Endothelial cell of umbilical vein (primary cell): ENCODE measurements around the gene EVX1. TPM values are rescaled to one million over a fixed set of nuclear protein-coding genes. Genes with fewer than 3 reads are reported as not detected.

Experiments used
- BruUV-seq: library from RNA; stranded (reverse); fragments of 400-500 nt; replicated peaks from 2 replicates; lab custom pipeline; 2021; lab: Mats Ljungman, UMichigan
- CTCF ChIA-PET: fragments of 300-600, 350-600 bp; sonication (Branson Sonifier 250); formaldehyde crosslinking; loops from one replicate; lab custom pipeline; 2021; ENCODE audit warnings: antibody characterized with exemption, inconsistent platforms; lab: Charles Lee
- POLR2A ChIA-PET: fragments of 300-600, 350-600 bp; sonication (Branson Sonifier 250); formaldehyde crosslinking; loops from one replicate; lab custom pipeline; 2021; ENCODE audit warnings: antibody characterized with exemption, inconsistent platforms; lab: Charles Lee
- DNase-seq: peaks from one replicate; pipeline ENCODE4 v3.0.0-alpha.2; 2011; ENCODE audit warnings: low read depth, low spot score
- FAIRE-seq: peaks from 2 replicates; lab custom pipeline; 2011; peaks lifted over from hg19 to GRCh38; lab: Jason Lieb, UNC
- H2AFZ ChIP-seq: 2 replicates; pipeline ENCODE4 v1.6.0; 2012; ENCODE audit warnings: low read depth, low read length, control low read depth, inconsistent platforms
- H3K27ac ChIP-seq: 2 replicates; pipeline ENCODE4 v1.5.1; 2011; ENCODE audit warnings: low read depth, mild to moderate bottlenecking, control low read depth, low read length, moderate library complexity; ENCODE audit not compliant: insufficient read depth
- H3K27me3 ChIP-seq, 2 experiments: 2 replicates each; pipeline versions ENCODE4 v1.6.0 to v1.6.1; 2011; ENCODE audit warnings: low read length in 2 of 2, mixed read lengths in 1 of 2; ENCODE audit not compliant: control insufficient read depth in 2 of 2, insufficient read depth in 2 of 2
- H3K36me3 ChIP-seq, 2 experiments: 2 replicates in 1 of 2; 3 replicates in 1 of 2; pipeline ENCODE4 v1.5.1; 2011; ENCODE audit warnings: low read length in 2 of 2, mild to moderate bottlenecking in 1 of 2, moderate library complexity in 1 of 2; ENCODE audit not compliant: control insufficient read depth in 2 of 2, insufficient read depth in 2 of 2; ENCODE audit errors: extremely low read depth in 1 of 2
- H3K4me1 ChIP-seq: 3 replicates; pipeline ENCODE4 v1.5.1; 2011; ENCODE audit warnings: mild to moderate bottlenecking, low read length; ENCODE audit not compliant: control insufficient read depth, insufficient read depth; ENCODE audit errors: extremely low read depth
- H3K4me2 ChIP-seq: 2 replicates; pipeline ENCODE4 v1.6.1; 2011; ENCODE audit warnings: low read length, control low read depth, mixed read lengths; ENCODE audit not compliant: insufficient read depth
- H3K4me3 ChIP-seq, 3 experiments: fragments of 200-600 bp in 1 of 3; sonication (generic), shearing (Covaris generic) in 1 of 3; replicated peaks in 1 of 3; 2 replicates each; pipeline ENCODE4 v1.5.1; 2011 to 2016; ENCODE audit warnings: control low read depth in 3 of 3, low read length in 3 of 3, mild to moderate bottlenecking in 2 of 3, inconsistent platforms in 1 of 3, low read depth in 1 of 3, moderate library complexity in 1 of 3; ENCODE audit not compliant: insufficient read depth in 1 of 3
- H3K79me2 ChIP-seq: 2 replicates; pipeline ENCODE4 v1.6.0; 2012; ENCODE audit warnings: low read length, inconsistent platforms; ENCODE audit not compliant: control insufficient read depth, insufficient read depth
- H3K9ac ChIP-seq: replicated peaks from 2 replicates; pipeline ENCODE3; 2011; ENCODE audit warnings: low read length, control low read depth; ENCODE audit not compliant: insufficient read depth; ENCODE audit errors: extremely low read depth
- H3K9me1 ChIP-seq: replicated peaks from 3 replicates; pipeline ENCODE4 v1.6.0; 2011; ENCODE audit warnings: mild to moderate bottlenecking, low read length; ENCODE audit not compliant: control insufficient read depth, insufficient read depth; ENCODE audit errors: extremely low read depth
- H3K9me3 ChIP-seq: replicated peaks from 2 replicates; pipeline ENCODE4 v1.5.1; 2012; ENCODE audit warnings: low read length, inconsistent platforms; ENCODE audit not compliant: control insufficient read depth, insufficient read depth
- H4K20me1 ChIP-seq: replicated peaks from 2 replicates; pipeline ENCODE3; 2011; ENCODE audit warnings: mild to moderate bottlenecking, low read length; ENCODE audit not compliant: control insufficient read depth, insufficient read depth; ENCODE audit errors: extremely low read depth
- EZH2 ChIP-seq: IDR thresholded peaks from 2 replicates; pipeline ENCODE4 v1.6.1; 2012; ENCODE audit warnings: borderline replicate concordance, low read depth, mild to moderate bottlenecking, moderate library complexity, low read length, inconsistent platforms; ENCODE audit not compliant: severe bottlenecking
- FOS ChIP-seq: IDR thresholded peaks from 2 replicates; pipeline ENCODE4 v1.6.1; 2011; ENCODE audit warnings: mild to moderate bottlenecking, low read length, moderate library complexity, borderline replicate concordance; ENCODE audit not compliant: insufficient read depth
- GATA2 ChIP-seq: IDR thresholded peaks from 2 replicates; pipeline ENCODE4 v1.7.0; 2011; ENCODE audit warnings: low read depth, mild to moderate bottlenecking, moderate library complexity, mixed read lengths, low read length; ENCODE audit not compliant: insufficient read length, insufficient read depth
- JUN ChIP-seq: IDR thresholded peaks from 2 replicates; pipeline ENCODE4 v1.6.1; 2011; ENCODE audit warnings: borderline replicate concordance, low read depth; ENCODE audit not compliant: insufficient read length, insufficient read depth
- MAX ChIP-seq: IDR thresholded peaks from 2 replicates; pipeline ENCODE4 v1.6.1; 2011; ENCODE audit not compliant: insufficient read depth, insufficient read length
- MYC ChIP-seq: IDR thresholded peaks from one replicate; pipeline ENCODE4 v1.6.1; 2011; ENCODE audit warnings: mild to moderate bottlenecking, low read depth, low read length
- POLR2A ChIP-seq: IDR thresholded peaks from 2 replicates; pipeline ENCODE4 v1.6.1; 2012; ENCODE audit warnings: low read depth, mild to moderate bottlenecking, control low read depth, low read length
- POLR2AphosphoS5 ChIP-seq: IDR thresholded peaks from 2 replicates; pipeline ENCODE4 v1.6.1; 2012; ENCODE audit warnings: low read depth, mild to moderate bottlenecking, control low read depth, low read length, moderate library complexity; ENCODE audit not compliant: insufficient read depth
- dilution Hi-C: fragments of 300-500 bp; cut with MboI; formaldehyde crosslinking; loops from one replicate; pipeline ENCODE4 v1.15.0; 2019; ENCODE audit warnings: low sequenced_read_pairs; ENCODE audit not compliant: extremely low pct_ligation_motif_present
- intact Hi-C: fragments of 100-400 bp; cut with micrococcal nuclease; formaldehyde crosslinking; loops from one replicate; pipeline ENCODE4 v1.10.0; 2022
- polyA plus RNA-seq, 4 experiments: library from polyadenylated mRNA; depleted of rRNA in 3 of 4; stranded (reverse) in 3 of 4; unstranded in 1 of 4; fragments of >200 nt; gene quantifications; 2 replicates each; pipeline versions ENCODE4 v1.2.1 to v1.2.3, GENCODE V29; 2011 to 2012; ENCODE audit warnings: missing spikeins in 1 of 4
- total RNA-seq: library from RNA; stranded (reverse); gene quantifications from 2 replicates; pipeline ENCODE4 v1.2.3, GENCODE V29; 2021
- TF ChIP-seq, protein P1 (sequence below), 2 donors: IDR thresholded peaks; 1 replicate in 1 of 2; 2 replicates in 1 of 2; pipeline ENCODE4 v1.5.1; 2011; ENCODE audit warnings: low read length in 2 of 2, mild to moderate bottlenecking in 2 of 2, moderate library complexity in 2 of 2, control low read depth in 1 of 2, inconsistent platforms in 1 of 2, low read depth in 1 of 2; ENCODE audit not compliant: insufficient read depth in 1 of 2; ENCODE audit errors: extremely low read depth in 1 of 2

Gene EVX1
- total and polyA plus RNA-seq, 2 donors (not counting 3 experiments of a cell fraction or from before 2014, with no cell fraction given) = not detected

GRCh38 chr7:27237735-27238334, 4.8 kb upstream of the EVX1 start:
- Histone ChIP-seq H2AFZ (no peak overlapping the region), H3K9ac (no peak overlapping the region), H4K20me1 (no peaks in the 10 kb centered on the region), H3K4me3 (no peak overlapping the region), H3K79me2 (no peaks in the 10 kb centered on the region), H3K27ac (no peak overlapping the region), H3K4me2 (no peak overlapping the region), H3K4me1 (peaks cover 12% of the 10 kb centered on the region), H3K9me3 (no peaks in the 10 kb centered on the region), H3K9me1 (no peaks in the 10 kb centered on the region), H3K27me3 (peaks cover 65 to 70% of the 10 kb centered on the region in 2 experiments), H3K36me3 (no peaks in the 10 kb centered on the region)
- CTCF ChIA-PET = interaction anchor here (0.6 to 1.5 kb wide), 4 partner anchors 28 to 841 kb away, joined by 3 to 4 read pairs (median 3); no protein-coding TSS in a partner anchor
- no peak for DNase-seq
- POLR2A ChIA-PET = no interaction called here
- no peak for FAIRE-seq
- BruUV-seq = no TSS peak
- intact Hi-C loops = loop anchor here (2.0 kb wide), 1 partner anchor 37 kb away; the partner anchor contains the start of gene HOXA13
- dilution Hi-C loops = no loop called here
- TF ChIP-seq POLR2AphosphoS5 (no peak), EZH2 (peak; percentile 4)

GRCh38 chr7:27238979-27239386, 3.6 kb upstream of the EVX1 start:
- Histone ChIP-seq H3K36me3 (no peaks in the 10 kb centered on the region), H3K9me3 (no peaks in the 10 kb centered on the region), H4K20me1 (no peaks in the 10 kb centered on the region), H3K9ac (no peak overlapping the region), H3K79me2 (no peaks in the 10 kb centered on the region), H3K4me3 (no peak overlapping the region), H3K27me3 (peaks cover 76 to 82% of the 10 kb centered on the region in 2 experiments), H3K27ac (no peak overlapping the region), H2AFZ (no peak overlapping the region), H3K9me1 (no peaks in the 10 kb centered on the region), H3K4me1 (peaks cover 12% of the 10 kb centered on the region), H3K4me2 (no peak overlapping the region)
- ChIA-PET POLR2A (no interaction called here), CTCF (interaction anchor here (0.7 to 1.5 kb wide), 4 partner anchors 15 to 43 kb away, joined by 3 to 6 read pairs (median 4); no protein-coding TSS in a partner anchor)
- FAIRE-seq (no peak), DNase-seq (no peak)
- intact Hi-C loops = loop anchor here (2.0 kb wide), 1 partner anchor 38 kb away; the partner anchor contains the start of gene HOXA13
- no TSS peak for BruUV-seq
- dilution Hi-C loops = no loop called here
- TF ChIP-seq FOS (no peak), JUN (no peak), EZH2 (no peak), MYC (no peak), MAX (no peak), GATA2 (no peak), POLR2AphosphoS5 (no peak), POLR2A (no peak)
- TF ChIP-seq, protein P1, sequence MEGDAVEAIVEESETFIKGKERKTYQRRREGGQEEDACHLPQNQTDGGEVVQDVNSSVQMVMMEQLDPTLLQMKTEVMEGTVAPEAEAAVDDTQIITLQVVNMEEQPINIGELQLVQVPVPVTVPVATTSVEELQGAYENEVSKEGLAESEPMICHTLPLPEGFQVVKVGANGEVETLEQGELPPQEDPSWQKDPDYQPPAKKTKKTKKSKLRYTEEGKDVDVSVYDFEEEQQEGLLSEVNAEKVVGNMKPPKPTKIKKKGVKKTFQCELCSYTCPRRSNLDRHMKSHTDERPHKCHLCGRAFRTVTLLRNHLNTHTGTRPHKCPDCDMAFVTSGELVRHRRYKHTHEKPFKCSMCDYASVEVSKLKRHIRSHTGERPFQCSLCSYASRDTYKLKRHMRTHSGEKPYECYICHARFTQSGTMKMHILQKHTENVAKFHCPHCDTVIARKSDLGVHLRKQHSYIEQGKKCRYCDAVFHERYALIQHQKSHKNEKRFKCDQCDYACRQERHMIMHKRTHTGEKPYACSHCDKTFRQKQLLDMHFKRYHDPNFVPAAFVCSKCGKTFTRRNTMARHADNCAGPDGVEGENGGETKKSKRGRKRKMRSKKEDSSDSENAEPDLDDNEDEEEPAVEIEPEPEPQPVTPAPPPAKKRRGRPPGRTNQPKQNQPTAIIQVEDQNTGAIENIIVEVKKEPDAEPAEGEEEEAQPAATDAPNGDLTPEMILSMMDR (IDR thresholded peaks at IDR 0.05; ENCODE audit: extremely low read depth in 1 of 2, insufficient read depth in 1 of 2, low read depth in 1 of 2, low read length in 2 of 2) = no peak
